ENCODE data around the gene DPP4. TPM values are rescaled to one million over a fixed set of nuclear protein-coding genes. Genes with fewer than 3 reads are reported as not detected.

The DPP4 gene
- total and polyA plus RNA-seq, 2 donors from 2014 or later = 29.4 to 74.8 TPM

GRCh38 chr2:161983866-161984265, 90.1 kb downstream of the DPP4 start:
- TF ChIP-seq CTCF (IDR thresholded peaks at IDR 0.05; ENCODE audit: borderline replicate concordance, extremely low read depth, insufficient read depth) = no peak
- FAIRE-seq = no peak
- H3K27me3 ChIP-seq (ENCODE audit: control insufficient read depth, insufficient read depth, low read length) = no peaks in the 10 kb centered on the region
- no peak overlapping the region for H3K27ac ChIP-seq (ENCODE audit: low read depth in 2 of 2, low read length in 2 of 2)
- H3K9ac ChIP-seq (ENCODE audit: low read length in 3 of 3) = no peak overlapping the region
- H3K36me3 ChIP-seq (ENCODE audit: control insufficient read depth in 2 of 3, insufficient read depth in 3 of 3, low read length in 3 of 3) = no peaks in the 10 kb centered on the region
- H3K9me3 ChIP-seq (ENCODE audit: control insufficient read depth in 2 of 3, insufficient read depth in 1 of 3, low read length in 3 of 3) = no peaks in the 10 kb centered on the region
- no peak overlapping the region for H3K4me3 ChIP-seq (ENCODE audit: low read length in 3 of 3)
- DNase-seq = no peak
- H3K4me1 ChIP-seq (ENCODE audit: control insufficient read depth in 2 of 3, insufficient read depth in 2 of 3, low read depth in 1 of 3, low read length in 3 of 3) = no peaks in the 10 kb centered on the region
- intact Hi-C loops (cut with DNase I) = no loop called here

- Histone ChIP-seq H3K9ac (ENCODE audit: low read length in 3 of 3) (no peak overlapping the region), H3K4me3 (ENCODE audit: low read length in 3 of 3) (no peak overlapping the region), H3K4me1 (ENCODE audit: control insufficient read depth in 2 of 3, insufficient read depth in 2 of 3, low read depth in 1 of 3, low read length in 3 of 3) (no peaks in the 10 kb centered on the region), H3K27ac (ENCODE audit: low read depth in 2 of 2, low read length in 2 of 2) (no peak overlapping the region), H3K9me3 (ENCODE audit: control insufficient read depth in 2 of 3, insufficient read depth in 1 of 3, low read length in 3 of 3) (no peaks in the 10 kb centered on the region), H3K36me3 (ENCODE audit: control insufficient read depth in 2 of 3, insufficient read depth in 3 of 3, low read length in 3 of 3) (no peaks in the 10 kb centered on the region), H3K27me3 (ENCODE audit: control insufficient read depth, insufficient read depth, low read length) (no peaks in the 10 kb centered on the region)
- FAIRE-seq (no peak), DNase-seq (no peak)
- TF ChIP-seq CTCF (IDR thresholded peaks at IDR 0.05; ENCODE audit: borderline replicate concordance, extremely low read depth, insufficient read depth) = no peak
- intact Hi-C loops (cut with DNase I) = no loop called here
These were observed 90.7 kb downstream of the DPP4 start for GRCh38 chr2:161983331-161983651.

GRCh38 chr2:161982548-161983330, 91.3 kb downstream of the DPP4 start:
- intact Hi-C loops (cut with DNase I) = no loop called here
- Histone ChIP-seq H3K9ac (ENCODE audit: low read length in 3 of 3) (no peak overlapping the region), H3K9me3 (ENCODE audit: control insufficient read depth in 2 of 3, insufficient read depth in 1 of 3, low read length in 3 of 3) (no peaks in the 10 kb centered on the region), H3K36me3 (ENCODE audit: control insufficient read depth in 2 of 3, insufficient read depth in 3 of 3, low read length in 3 of 3) (no peaks in the 10 kb centered on the region), H3K27me3 (ENCODE audit: control insufficient read depth, insufficient read depth, low read length) (no peaks in the 10 kb centered on the region), H3K4me3 (ENCODE audit: low read length in 3 of 3) (no peak overlapping the region), H3K4me1 (ENCODE audit: control insufficient read depth in 2 of 3, insufficient read depth in 2 of 3, low read depth in 1 of 3, low read length in 3 of 3) (no peaks in the 10 kb centered on the region), H3K27ac (ENCODE audit: low read depth in 2 of 2, low read length in 2 of 2) (no peak overlapping the region)
- DNase-seq (no peak), FAIRE-seq (no peak)
- no peak for TF ChIP-seq CTCF (IDR thresholded peaks at IDR 0.05; ENCODE audit: borderline replicate concordance, extremely low read depth, insufficient read depth)
